ENCODE measurements around the gene FAM98A. TPM values are rescaled to one million over a fixed set of nuclear protein-coding genes. Genes with fewer than 3 reads are reported as not detected.
A peak's percentile ranks its signal among the peaks of the same experiment; 100 is the strongest.

FAM98A gene
- total RNA-seq, 1 donor from 2014 or later = 28.6 TPM

GRCh38 chr2:33595385-33595784, 3.7 kb downstream of the FAM98A start:
- DNase-seq = no peak

GRCh38 chr2:33589444-33589843, 9.7 kb downstream of the FAM98A start:
- no peak for DNase-seq

- peak; percentile 20 for DNase-seq
These were observed 10.9 kb downstream of the FAM98A start for GRCh38 chr2:33588232-33588631.

GRCh38 chr2:33586766-33587165, 12.3 kb downstream of the FAM98A start:
- DNase-seq = no peak

GRCh38 chr2:33583194-33583938, 15.7 kb downstream of the FAM98A start:
- DNase-seq = peak; percentile 42

GRCh38 chr2:33581872-33582271, 17.2 kb downstream of the FAM98A start:
- no peak for DNase-seq

- DNase-seq = peak; percentile 40
These were observed 19.9 kb downstream of the FAM98A start for GRCh38 chr2:33579227-33579626.

GRCh38 chr2:33577668-33578067, 21.4 kb downstream of the FAM98A start:
- no peak for DNase-seq

GRCh38 chr2:33577084-33577483, 22.0 kb downstream of the FAM98A start:
- no peak for DNase-seq

GRCh38 chr2:33573657-33574056, 25.4 kb downstream of the FAM98A start:
- no peak for DNase-seq

GRCh38 chr2:33570681-33571080, 28.4 kb downstream of the FAM98A start:
- no peak for DNase-seq

- no peak for DNase-seq
These were observed 37.2 kb downstream of the FAM98A start for GRCh38 chr2:33561872-33562271.

- peak; percentile 73 for DNase-seq
These were observed 39.1 kb downstream of the FAM98A start for GRCh38 chr2:33560017-33560416.

GRCh38 chr2:33559328-33559727, 39.8 kb downstream of the FAM98A start:
- peak; percentile 96 for DNase-seq

GRCh38 chr2:33555681-33556080, 43.4 kb downstream of the FAM98A start:
- DNase-seq = no peak

- DNase-seq = no peak
These were observed 46.2 kb downstream of the FAM98A start for GRCh38 chr2:33552758-33553461.

GRCh38 chr2:33550206-33550605, 48.9 kb downstream of the FAM98A start:
- no peak for DNase-seq

GRCh38 chr2:33541243-33541642, 57.9 kb downstream of the FAM98A start:
- DNase-seq = no peak

- no peak for DNase-seq
These were observed 63.7 kb downstream of the FAM98A start for GRCh38 chr2:33535421-33535820.
